ENCODE measurements around the gene PSMA7. TPM values are rescaled to one million over a fixed set of nuclear protein-coding genes. Genes with fewer than 3 reads are reported as not detected.
A peak's percentile ranks its signal among the peaks of the same experiment; 100 is the strongest.

PSMA7 gene
- total and polyA plus RNA-seq, 2 of the 8 experiments (the other 6 are each of a cell fraction or from before 2014, with no cell fraction given): 361 to 648 TPM

DNA sequence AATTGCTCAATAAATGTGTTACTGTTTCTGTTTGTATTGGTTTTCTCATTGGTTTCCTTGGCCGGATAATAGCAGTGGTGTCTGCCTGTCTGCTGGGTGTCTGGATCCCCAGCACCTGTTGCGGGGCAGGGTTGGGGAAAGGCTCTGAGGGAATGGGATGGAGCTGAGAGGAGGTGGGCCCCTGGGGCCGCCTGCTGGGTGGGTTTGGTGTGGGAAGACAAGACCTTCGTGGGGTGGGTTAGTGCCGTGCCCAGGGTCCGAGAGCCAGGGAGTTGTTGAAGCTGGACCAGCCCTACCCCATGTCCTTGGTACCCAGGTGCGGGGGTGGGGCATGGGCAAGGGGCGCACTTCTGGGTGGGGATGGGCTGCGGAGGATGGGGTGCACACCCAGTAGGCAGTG lies 4.3 kb upstream of the PSMA7 start:
- no peak for TF ChIP-seq SRF (IDR thresholded peaks at IDR 0.05; ENCODE audit: low read depth, low read length)
- TF ChIP-seq CTCF (IDR thresholded peaks at IDR 0.05; ENCODE audit: control extremely low read depth in 1 of 3, insufficient read depth in 1 of 3, low read depth in 1 of 3, low read length in 3 of 3): no peak
- TF ChIP-seq ZNF274 (IDR thresholded peaks at IDR 0.05; ENCODE audit: borderline replicate concordance, extremely low read depth, low read length): no peak
- no peak for TF ChIP-seq HDAC2 (IDR thresholded peaks at IDR 0.05; ENCODE audit: borderline replicate concordance in 1 of 2, low read depth in 2 of 2, low read length in 2 of 2)
- CTCF ChIA-PET (ENCODE audit: partially characterized antibody): interaction anchor here (0.6 kb wide), 1 partner anchor 30 kb away, joined by 4 read pairs; no protein-coding TSS in a partner anchor

More for the DNA sequence above, 4.3 kb upstream of the PSMA7 start:
- 93% methylated on average over 8 of the region's 9 CpGs; no CpG with 5 or more reads in 1 of the 2 experiments for WGBS, 2 experiments (ENCODE audit: extremely low coverage in 1 of 2, insufficient coverage in 1 of 2, insufficient read length in 1 of 2, insufficient replicate concordance in 2 of 2, low coverage in 1 of 2, low lambda C conversion rate in 2 of 2, missing lambda C conversion rate in 1 of 2)
- no peak for FAIRE-seq
- H2BK20ac ChIP-seq (ENCODE audit: low read length): no peak overlapping the region
- no peak overlapping the region for H3K14ac ChIP-seq (ENCODE audit: insufficient read length)
- H2BK15ac ChIP-seq (ENCODE audit: low read length): no peak overlapping the region
- peaks cover 58 to 88% of the 10 kb centered on the region in 2 experiments for H3K79me2 ChIP-seq (ENCODE audit: control insufficient read depth in 1 of 2, insufficient read depth in 2 of 2, low read length in 2 of 2)
- H2AK5ac ChIP-seq (ENCODE audit: low read depth, low read length): 0 out of 2 replicates have a peak overlapping the region, but pooled peaks have one; percentile 48
- peaks cover 0 to 19% (median 8%) of the 10 kb centered on the region in 4 experiments; a peak in 6 of 7 replicates for H3K4me1 ChIP-seq (replicated peaks in 1 of 4; ENCODE audit: control insufficient read depth in 3 of 4, insufficient read depth in 4 of 4, low read length in 3 of 4)
- H2BK120ac ChIP-seq (replicated peaks; ENCODE audit: low read depth, low read length): no peak overlapping the region
- H3K4me3 ChIP-seq (ENCODE audit: extremely low read depth in 1 of 4, insufficient read depth in 2 of 4, low read depth in 3 of 4, low read length in 4 of 4): no peak overlapping the region
- H3K4me2 ChIP-seq (ENCODE audit: insufficient read depth in 1 of 2, low read depth in 2 of 2, low read length in 2 of 2): no peak overlapping the region
- H2BK5ac ChIP-seq (ENCODE audit: low read depth, low read length): 0 out of 2 replicates have a peak overlapping the region, but pooled peaks have one; percentile 52
- H3K36me3 ChIP-seq (ENCODE audit: control insufficient read depth in 2 of 4, insufficient read depth in 4 of 4, low read length in 3 of 4): peaks cover 0 to 9% (median 6%) of the 10 kb centered on the region in 4 experiments; a peak in 6 of 8 replicates
- H3K23ac ChIP-seq (ENCODE audit: insufficient read length): no peak overlapping the region
- H4K8ac ChIP-seq (ENCODE audit: extremely low read depth, insufficient read depth, low read length): peak overlapping the region; percentile 31; the same call in 1 of the 2 replicates
- H2AFZ ChIP-seq (ENCODE audit: low read length): no peak overlapping the region
- H3K18ac ChIP-seq (ENCODE audit: extremely low read depth, low read length): no peak overlapping the region
- H3K23me2 ChIP-seq (ENCODE audit: low read depth, low read length): peaks cover 3% of the 10 kb centered on the region; the same call in 1 of the 2 replicates
- H4K91ac ChIP-seq (replicated peaks; ENCODE audit: insufficient read length, low read length): no peak overlapping the region
- peaks cover 50 to 53% of the 10 kb centered on the region in 2 experiments for H4K20me1 ChIP-seq (replicated peaks in 1 of 2; ENCODE audit: control insufficient read depth in 1 of 2, insufficient read depth in 2 of 2, low read length in 2 of 2)
- no peak overlapping the region for H3K56ac ChIP-seq (replicated peaks; ENCODE audit: insufficient read length, low read depth, low read length)
- peaks cover 47% of the 10 kb centered on the region for H3K79me1 ChIP-seq (ENCODE audit: low read depth, low read length)
- no peak overlapping the region for H3K9ac ChIP-seq (replicated peaks in 1 of 4; ENCODE audit: extremely low read depth in 1 of 4, low read depth in 3 of 4, low read length in 3 of 4)
- H4K5ac ChIP-seq (ENCODE audit: insufficient read length, low read depth, low read length): no peak overlapping the region
- H2BK12ac ChIP-seq (ENCODE audit: low read depth, low read length): no peak overlapping the region
- no peaks in the 10 kb centered on the region; a peak in 1 of 4 replicates for H3K9me3 ChIP-seq (ENCODE audit: insufficient read depth in 2 of 2, low read depth in 1 of 2, low read length in 1 of 2)
- POLR2A ChIA-PET (ENCODE audit: partially characterized antibody): interaction anchor here (0.7 to 1.0 kb wide), 3 partner anchors 9 to 137 kb away, joined by 3 to 4 read pairs (median 3); no protein-coding TSS in a partner anchor
- DNase-seq (ENCODE audit: low read depth in 1 of 2, low spot score in 2 of 2): no peak
- H3K27ac ChIP-seq (ENCODE audit: low read depth, low read length): no peak overlapping the region
- H3K27me3 ChIP-seq (replicated peaks in 1 of 4; ENCODE audit: control insufficient read depth in 3 of 4, extremely low read depth in 1 of 4, insufficient read depth in 3 of 4, low read length in 3 of 4): no peaks in the 10 kb centered on the region
- H3K4ac ChIP-seq (replicated peaks; ENCODE audit: insufficient read length, low read depth, low read length): no peak overlapping the region
